ENCODE results near the gene TTLL9.

- no peak for TF ChIP-seq POU2F2 (IDR thresholded peaks at IDR 0.05; ENCODE audit: low read depth, low read length)
- TF ChIP-seq POLR2AphosphoS5 (IDR thresholded peaks at IDR 0.05; ENCODE audit: low read depth, low read length) = no peak
- no peak for TF ChIP-seq POLR2A (IDR thresholded peaks at IDR 0.05; ENCODE audit: low read depth, low read length)
- TF ChIP-seq TAF1 (IDR thresholded peaks at IDR 0.05; ENCODE audit: low read depth, low read length) = no peak
- TF ChIP-seq SPI1 (IDR thresholded peaks at IDR 0.05; ENCODE audit: low read depth, low read length) = no peak
Observed at GRCh38 chr20:31861135-31861384, 9.4 kb upstream of the TTLL9 start.
